Measurements from ENCODE around the gene CCDC13.
A peak's percentile ranks its signal among the peaks of the same experiment; 100 is the strongest.

CCDC13 gene

DNA sequence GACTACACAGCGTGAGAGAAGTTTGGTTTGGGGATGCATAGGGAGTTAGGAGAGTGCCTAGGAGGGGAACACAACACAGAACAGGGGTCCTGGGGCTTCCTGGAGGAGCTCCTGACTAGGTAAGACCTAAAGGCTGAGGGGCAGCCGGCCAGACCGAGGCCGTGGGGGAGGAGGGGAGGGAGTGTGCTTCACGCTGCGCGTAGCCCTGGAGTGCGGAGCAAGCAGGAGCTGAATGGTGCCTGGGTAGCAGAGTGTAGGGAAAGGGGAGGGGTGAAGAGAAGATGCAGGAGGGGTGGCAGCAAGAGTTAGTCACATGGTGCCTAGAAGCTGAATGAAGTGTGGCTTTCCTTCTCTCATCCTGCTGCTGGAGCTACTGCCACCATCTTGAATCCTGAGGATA lies 38.0 kb downstream of the CCDC13 start:
- DNase-seq (ENCODE audit: low spot score) = no peak
- no peak for TF ChIP-seq CTCF (IDR thresholded peaks at IDR 0.05)
- H3K27ac ChIP-seq = no peak overlapping the region
- H3K4me3 ChIP-seq = no peak overlapping the region

GRCh38 chr3:42734263-42734860 lies 38.7 kb downstream of the CCDC13 start:
- no peak for TF ChIP-seq CTCF (IDR thresholded peaks at IDR 0.05)
- peak; percentile 57 for DNase-seq (ENCODE audit: low spot score)
- Histone ChIP-seq H3K4me3 (no peak overlapping the region), H3K27ac (no peak overlapping the region)

GRCh38 chr3:42733501-42734262 lies 39.4 kb downstream of the CCDC13 start:
- H3K27ac ChIP-seq = no peak overlapping the region
- TF ChIP-seq CTCF (IDR thresholded peaks at IDR 0.05) = no peak
- peak; percentile 41 for DNase-seq (ENCODE audit: low spot score)
- no peak overlapping the region for H3K4me3 ChIP-seq

DNA sequence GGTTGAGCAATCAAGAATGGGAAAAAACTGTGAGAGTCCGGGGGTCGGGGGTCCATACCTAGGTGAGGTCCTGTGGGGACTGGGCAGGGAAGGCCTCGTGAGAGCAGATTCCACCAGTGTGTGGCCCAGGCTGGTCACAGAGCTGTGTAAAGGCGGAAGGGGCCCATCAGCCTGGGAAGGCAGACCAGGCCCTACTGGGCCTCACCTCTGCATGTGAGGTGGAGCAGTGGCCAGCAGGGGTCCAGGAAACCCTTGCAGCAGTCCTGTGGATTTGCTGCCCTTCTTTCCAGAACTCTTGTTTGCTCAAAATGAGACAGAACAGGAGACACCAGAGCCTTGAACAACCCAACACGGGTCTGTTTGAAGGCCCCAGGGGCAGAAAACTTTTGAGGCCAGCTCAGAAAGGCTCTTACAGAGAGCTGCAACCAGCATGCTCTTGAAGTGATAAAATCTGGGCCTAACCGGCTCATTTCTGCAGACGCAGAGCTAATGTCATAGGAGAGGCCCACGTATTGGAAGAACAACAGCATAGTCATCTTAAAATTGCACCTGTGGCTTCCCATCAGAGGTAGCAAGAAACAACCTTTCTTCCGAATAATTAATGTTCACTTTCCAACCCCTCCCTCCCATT lies 40.1 kb downstream of the CCDC13 start:
- DNase-seq (ENCODE audit: low spot score) = no peak
- no peak for TF ChIP-seq CTCF (IDR thresholded peaks at IDR 0.05)
- no peak overlapping the region for H3K4me3 ChIP-seq
- no peak overlapping the region for H3K27ac ChIP-seq

GRCh38 chr3:42732196-42732828 lies 40.7 kb downstream of the CCDC13 start:
- peak; percentile 56 for DNase-seq (ENCODE audit: low spot score)
- TF ChIP-seq CTCF (IDR thresholded peaks at IDR 0.05) = no peak
- Histone ChIP-seq H3K4me3 (no peak overlapping the region), H3K27ac (no peak overlapping the region)

GRCh38 chr3:42731476-42732195 lies 41.4 kb downstream of the CCDC13 start:
- peak; percentile 55 for DNase-seq (ENCODE audit: low spot score)
- Histone ChIP-seq H3K27ac (no peak overlapping the region), H3K4me3 (no peak overlapping the region)
- TF ChIP-seq CTCF (IDR thresholded peaks at IDR 0.05) = no peak

Data from coronary artery (tissue), 2 donors.